Measurements from ENCODE around the gene TUBA3D.
"Not testable (repeated sequence)": the region's sequence is repeated elsewhere in the genome, so short reads cannot be mapped to it uniquely, and the experiment has no call there.

Gene TUBA3D

GRCh38 chr2:131492418-131493198, 16.7 kb downstream of the TUBA3D start:
- DNase-seq (ENCODE audit: low read depth in 1 of 2, low spot score in 1 of 2), result peak; percentile 95
- no peak for TF ChIP-seq JUND (IDR thresholded peaks at IDR 0.05; ENCODE audit: low read depth)
- in situ Hi-C loops (cut with HindIII; ENCODE audit: low pct_unique_long_range_greater_than_20kb, low sequenced_read_pairs), result no loop called here

GRCh38 chr2:131493199-131493968, 17.5 kb downstream of the TUBA3D start:
- no peak for TF ChIP-seq JUND (IDR thresholded peaks at IDR 0.05; ENCODE audit: low read depth)
- DNase-seq (ENCODE audit: low read depth in 1 of 2, low spot score in 1 of 2), result no peak
- in situ Hi-C loops (cut with HindIII; ENCODE audit: low pct_unique_long_range_greater_than_20kb, low sequenced_read_pairs), result no loop called here

- in situ Hi-C loops (cut with HindIII; ENCODE audit: low pct_unique_long_range_greater_than_20kb, low sequenced_read_pairs); DNase-seq (ENCODE audit: low read depth in 1 of 2, low spot score in 1 of 2): not testable (repeated sequence)
Observed at GRCh38 chr2:131495506-131495905, 19.6 kb downstream of the TUBA3D start.

- in situ Hi-C loops (cut with HindIII; ENCODE audit: low pct_unique_long_range_greater_than_20kb, low sequenced_read_pairs); DNase-seq (ENCODE audit: low read depth in 1 of 2, low spot score in 1 of 2): not testable (repeated sequence)
Observed at GRCh38 chr2:131498321-131498973, 22.5 kb downstream of the TUBA3D start.

- DNase-seq (ENCODE audit: low read depth in 1 of 2, low spot score in 1 of 2); in situ Hi-C loops (cut with HindIII; ENCODE audit: low pct_unique_long_range_greater_than_20kb, low sequenced_read_pairs): not testable (repeated sequence)
Observed at GRCh38 chr2:131503587-131503986, 27.7 kb downstream of the TUBA3D start.

GRCh38 chr2:131504082-131504750, 28.3 kb downstream of the TUBA3D start:
- DNase-seq (ENCODE audit: low read depth in 1 of 2, low spot score in 1 of 2); in situ Hi-C loops (cut with HindIII; ENCODE audit: low pct_unique_long_range_greater_than_20kb, low sequenced_read_pairs): not testable (repeated sequence)

GRCh38 chr2:131509615-131510014, 33.7 kb downstream of the TUBA3D start:
- no peak for TF ChIP-seq JUND (IDR thresholded peaks at IDR 0.05; ENCODE audit: low read depth)
- DNase-seq (ENCODE audit: low read depth in 1 of 2, low spot score in 1 of 2), result no peak
- in situ Hi-C loops (cut with HindIII; ENCODE audit: low pct_unique_long_range_greater_than_20kb, low sequenced_read_pairs), result no loop called here

GRCh38 chr2:131511291-131511968, 35.5 kb downstream of the TUBA3D start:
- in situ Hi-C loops (cut with HindIII; ENCODE audit: low pct_unique_long_range_greater_than_20kb, low sequenced_read_pairs); DNase-seq (ENCODE audit: low read depth in 1 of 2, low spot score in 1 of 2): not testable (repeated sequence)

GRCh38 chr2:131511969-131512870, 36.3 kb downstream of the TUBA3D start:
- DNase-seq (ENCODE audit: low read depth in 1 of 2, low spot score in 1 of 2); in situ Hi-C loops (cut with HindIII; ENCODE audit: low pct_unique_long_range_greater_than_20kb, low sequenced_read_pairs): not testable (repeated sequence)

- in situ Hi-C loops (cut with HindIII; ENCODE audit: low pct_unique_long_range_greater_than_20kb, low sequenced_read_pairs); DNase-seq (ENCODE audit: low read depth in 1 of 2, low spot score in 1 of 2): not testable (repeated sequence)
Observed at GRCh38 chr2:131514408-131515166, 38.7 kb downstream of the TUBA3D start.

- in situ Hi-C loops (cut with HindIII; ENCODE audit: low pct_unique_long_range_greater_than_20kb, low sequenced_read_pairs); DNase-seq (ENCODE audit: low read depth in 1 of 2, low spot score in 1 of 2): not testable (repeated sequence)
Observed at GRCh38 chr2:131515235-131515634, 39.3 kb downstream of the TUBA3D start.
